Sigmoid colon (tissue), 4 donors: ENCODE data around the gene TDRD9.

Source experiments
- CTCF ChIP-seq, 4 experiments: fragments of 450-650 bp in 3 of 4; fragments of 200-600 bp in 1 of 4; IDR thresholded peaks; one replicate each; pipeline ENCODE4 v1.5.1; 2016 to 2019; ENCODE audit warnings: antibody characterized with exemption in 4 of 4, mild to moderate bottlenecking in 3 of 4, moderate library complexity in 2 of 4
- POLR2A ChIP-seq, 2 donors: fragments of 450-650 bp; IDR thresholded peaks; one replicate each; pipeline ENCODE4 v1.6.1; 2016; ENCODE audit warnings: antibody characterized with exemption in 2 of 2, mild to moderate bottlenecking in 2 of 2, moderate library complexity in 2 of 2
- POLR2AphosphoS5 ChIP-seq, 4 donors: sonication (generic); formaldehyde crosslinking; IDR thresholded peaks; one replicate each; pipeline ENCODE4 v1.6.1; 2017; ENCODE audit warnings: antibody characterized with exemption in 4 of 4

GRCh38 chr14:104025534-104025933, 97.3 kb downstream of the TDRD9 start:
- TF ChIP-seq CTCF (IDR thresholded peaks at IDR 0.05) = no peak
- no peak for TF ChIP-seq POLR2A (IDR thresholded peaks at IDR 0.05)
- TF ChIP-seq POLR2AphosphoS5 (IDR thresholded peaks at IDR 0.05) = no peak
